Prostate gland (tissue), 2 donors: ENCODE data around the gene MYO5B. TPM values are rescaled to one million over a fixed set of nuclear protein-coding genes. Genes with fewer than 3 reads are reported as not detected.

Source experiments
- DNase-seq: peaks from one replicate; pipeline ENCODE4 v3.0.0-alpha.2; 2019; ENCODE audit warnings: low spot score
- H3K27ac ChIP-seq, 2 donors: fragments of 200-600 bp; sonication (generic); 2 replicates each; pipeline ENCODE4 v1.5.1; 2017 to 2019
- H3K27me3 ChIP-seq: fragments of 200-600 bp; sonication (generic); replicated peaks from 2 replicates; pipeline ENCODE4 v1.5.1; 2019; ENCODE audit not compliant: insufficient read depth
- H3K36me3 ChIP-seq, 2 donors: fragments of 200-600 bp; sonication (generic); 1 replicate in 1 of 2; 2 replicates in 1 of 2; pipeline versions ENCODE4 v1.5.1 to v1.8.1; 2017 to 2019
- H3K4me1 ChIP-seq: fragments of 200-600 bp; sonication (generic); replicated peaks from 2 replicates; pipeline ENCODE4 v1.5.1; 2019
- H3K4me3 ChIP-seq, 2 donors: fragments of 200-600 bp; sonication (generic); 2 replicates each; pipeline ENCODE4 v1.5.1; 2017 to 2019
- H3K9me3 ChIP-seq: fragments of 200-600 bp; sonication (generic); 2 replicates; pipeline ENCODE4 v1.5.1; 2017
- POLR2A ChIP-seq: fragments of 450-650 bp; IDR thresholded peaks from one replicate; pipeline ENCODE4 v1.6.1; 2016; ENCODE audit warnings: antibody characterized with exemption, mild to moderate bottlenecking
- POLR2AphosphoS5 ChIP-seq: sonication (generic); formaldehyde crosslinking; IDR thresholded peaks from one replicate; pipeline ENCODE4 v1.6.1; 2017; ENCODE audit warnings: antibody characterized with exemption
- whole genome bisulfite sequencing: methylation state at CpG from one replicate; pipeline ENCODE4 v1.1.5; 2018; 5-methylcytosine and 5-hydroxymethylcytosine counted together
- intact Hi-C: fragments of 100-400 bp; cut with DNase I; formaldehyde crosslinking; loops from one replicate; pipeline ENCODE4 v1.14.2; 2022
- total RNA-seq, 2 donors: library from RNA; depleted of rRNA; stranded (reverse); fragments of >200 nt; gene quantifications; one replicate each; pipeline ENCODE4 v1.1.0, GENCODE V29; 2016
- TF ChIP-seq, protein P1 (sequence below), 4 experiments: fragments of 200-600 bp in 2 of 4; fragments of 450-650 bp in 2 of 4; sonication (generic) in 2 of 4; IDR thresholded peaks; 1 replicate in 3 of 4; 2 replicates in 1 of 4; pipeline ENCODE4 v1.5.1; 2016 to 2019; ENCODE audit warnings: antibody characterized with exemption in 4 of 4, mild to moderate bottlenecking in 2 of 4, moderate library complexity in 2 of 4

Gene MYO5B
- total RNA-seq, 2 donors from 2014 or later: 28.5 to 31.1 TPM

GRCh38 chr18:49843778-49844625, 350.9 kb downstream of the MYO5B start:
- H3K36me3 ChIP-seq: no peaks in the 10 kb centered on the region
- 79% methylated on average over 5 of the region's 6 CpGs for WGBS
- DNase-seq: no peak
- H3K4me1 ChIP-seq: no peaks in the 10 kb centered on the region
- no peak overlapping the region for H3K4me3 ChIP-seq
- TF ChIP-seq POLR2A (no peak), POLR2AphosphoS5 (no peak)
- TF ChIP-seq, protein P1, sequence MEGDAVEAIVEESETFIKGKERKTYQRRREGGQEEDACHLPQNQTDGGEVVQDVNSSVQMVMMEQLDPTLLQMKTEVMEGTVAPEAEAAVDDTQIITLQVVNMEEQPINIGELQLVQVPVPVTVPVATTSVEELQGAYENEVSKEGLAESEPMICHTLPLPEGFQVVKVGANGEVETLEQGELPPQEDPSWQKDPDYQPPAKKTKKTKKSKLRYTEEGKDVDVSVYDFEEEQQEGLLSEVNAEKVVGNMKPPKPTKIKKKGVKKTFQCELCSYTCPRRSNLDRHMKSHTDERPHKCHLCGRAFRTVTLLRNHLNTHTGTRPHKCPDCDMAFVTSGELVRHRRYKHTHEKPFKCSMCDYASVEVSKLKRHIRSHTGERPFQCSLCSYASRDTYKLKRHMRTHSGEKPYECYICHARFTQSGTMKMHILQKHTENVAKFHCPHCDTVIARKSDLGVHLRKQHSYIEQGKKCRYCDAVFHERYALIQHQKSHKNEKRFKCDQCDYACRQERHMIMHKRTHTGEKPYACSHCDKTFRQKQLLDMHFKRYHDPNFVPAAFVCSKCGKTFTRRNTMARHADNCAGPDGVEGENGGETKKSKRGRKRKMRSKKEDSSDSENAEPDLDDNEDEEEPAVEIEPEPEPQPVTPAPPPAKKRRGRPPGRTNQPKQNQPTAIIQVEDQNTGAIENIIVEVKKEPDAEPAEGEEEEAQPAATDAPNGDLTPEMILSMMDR (IDR thresholded peaks at IDR 0.05): no peak
- intact Hi-C loops: no loop called here
- H3K27me3 ChIP-seq: no peaks in the 10 kb centered on the region
- no peaks in the 10 kb centered on the region for H3K9me3 ChIP-seq
- no peak overlapping the region for H3K27ac ChIP-seq

DNA sequence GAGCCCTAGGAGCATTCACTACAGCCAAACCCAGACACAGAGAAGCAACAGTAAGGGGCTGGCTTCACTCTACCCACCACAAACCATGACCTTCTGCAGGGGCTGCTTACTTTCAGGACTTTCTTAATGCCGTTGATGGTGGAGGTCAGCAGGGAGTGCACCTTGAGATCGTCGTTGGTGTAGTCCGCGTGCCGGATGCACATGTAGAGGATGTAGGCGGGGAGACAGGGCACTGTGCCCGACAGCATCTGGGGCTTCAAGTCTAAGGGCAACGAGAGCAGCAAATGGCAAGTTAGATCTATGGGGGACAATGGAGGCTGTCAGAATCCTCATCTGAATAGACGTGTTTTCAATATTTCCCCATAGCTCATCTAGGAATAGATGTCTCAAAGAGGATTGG, 351.8 kb downstream of the MYO5B start:
- H3K36me3 ChIP-seq: no peaks in the 10 kb centered on the region
- TF ChIP-seq, protein P1 (IDR thresholded peaks at IDR 0.05): no peak
- TF ChIP-seq POLR2A (no peak), POLR2AphosphoS5 (no peak)
- WGBS: 92% methylated on average over 10 of the region's 10 CpGs

DNA sequence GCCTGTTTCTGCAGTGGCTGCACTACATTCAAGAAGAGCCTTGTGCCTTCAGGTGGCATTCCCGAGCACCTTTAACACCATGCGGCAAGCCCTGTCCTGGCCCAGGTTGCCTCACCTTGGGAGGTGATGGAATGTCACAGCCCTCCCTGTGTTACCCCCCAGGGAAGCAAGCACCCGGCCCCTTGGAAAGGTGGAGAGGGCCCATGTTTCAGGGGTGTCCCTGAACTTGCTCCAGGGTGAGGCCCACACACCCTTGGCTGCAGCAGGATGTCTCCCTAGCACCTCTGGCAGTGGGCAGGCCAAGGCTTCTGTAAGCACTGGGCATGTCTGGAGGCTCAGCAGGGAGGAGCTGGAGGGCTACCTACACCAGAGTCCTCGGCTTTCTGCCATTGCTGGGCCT, 352.3 kb downstream of the MYO5B start:
- WGBS: 85% methylated on average over 4 of the region's 4 CpGs
- Histone ChIP-seq H3K27me3 (no peaks in the 10 kb centered on the region), H3K9me3 (no peaks in the 10 kb centered on the region), H3K36me3 (no peaks in the 10 kb centered on the region), H3K4me1 (no peaks in the 10 kb centered on the region), H3K27ac (no peak overlapping the region), H3K4me3 (no peak overlapping the region)
- TF ChIP-seq, protein P1 (IDR thresholded peaks at IDR 0.05): no peak
- intact Hi-C loops: no loop called here
- DNase-seq: no peak

More for the DNA sequence above, 351.8 kb downstream of the MYO5B start:
- intact Hi-C loops: no loop called here
- no peak overlapping the region for H3K4me3 ChIP-seq
- no peaks in the 10 kb centered on the region for H3K4me1 ChIP-seq
- DNase-seq: no peak
- no peak overlapping the region for H3K27ac ChIP-seq
- no peaks in the 10 kb centered on the region for H3K9me3 ChIP-seq
- no peaks in the 10 kb centered on the region for H3K27me3 ChIP-seq

DNA sequence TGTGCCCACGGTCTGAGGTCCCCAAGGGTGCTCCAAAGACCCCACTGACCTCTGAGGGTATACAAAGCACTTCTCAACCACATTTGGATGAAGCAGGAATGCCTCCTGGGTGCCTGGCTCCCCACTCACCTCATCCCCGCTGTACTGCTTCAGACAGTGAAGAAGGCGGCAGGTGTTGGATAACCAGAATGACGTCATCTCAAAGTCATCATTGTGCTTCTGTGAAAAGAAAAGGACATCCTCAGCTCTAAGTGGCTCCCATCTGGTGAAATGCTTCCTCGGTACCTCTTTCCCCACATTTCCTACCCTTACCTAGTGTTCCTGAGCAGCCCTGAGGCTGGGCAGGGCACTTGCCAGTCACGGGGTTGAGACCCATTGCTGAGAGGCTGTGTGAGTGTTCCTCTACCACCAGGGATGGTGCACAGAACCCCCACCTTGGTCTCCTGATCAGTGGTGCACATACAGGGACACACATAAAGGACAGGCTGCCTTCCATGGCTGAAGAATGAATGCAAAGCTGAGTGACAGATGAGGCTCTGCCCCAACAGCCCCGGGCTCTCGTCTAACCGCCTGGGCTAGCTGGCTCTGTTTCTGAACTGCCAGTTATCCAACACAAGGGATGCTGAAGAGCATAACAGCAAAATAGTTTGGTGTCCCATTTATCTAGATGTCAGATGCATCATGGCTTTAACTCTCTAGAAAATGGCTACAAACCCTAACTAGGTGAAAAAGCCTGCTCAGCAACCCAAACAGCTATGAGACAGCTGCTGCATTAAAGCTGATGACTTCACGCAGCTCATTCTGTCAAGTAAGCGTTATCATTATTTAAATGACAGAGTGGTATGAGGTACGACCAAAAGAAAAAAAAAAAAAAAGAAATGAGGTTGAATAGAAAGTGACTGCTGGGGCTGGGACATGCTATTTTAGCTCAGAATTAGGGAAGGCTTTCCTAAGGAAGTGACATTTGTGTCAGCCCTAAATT, 353.4 kb downstream of the MYO5B start:
- Histone ChIP-seq H3K4me3 (no peak overlapping the region), H3K36me3 (no peaks in the 10 kb centered on the region), H3K9me3 (no peaks in the 10 kb centered on the region), H3K27ac (no peak overlapping the region), H3K27me3 (no peaks in the 10 kb centered on the region), H3K4me1 (no peaks in the 10 kb centered on the region)
- intact Hi-C loops: no loop called here
- no peak for TF ChIP-seq POLR2AphosphoS5
- no peak for TF ChIP-seq POLR2A
- TF ChIP-seq, protein P1 (IDR thresholded peaks at IDR 0.05): no peak
- 92% methylated on average over 12 of the region's 12 CpGs for WGBS
- no peak for DNase-seq
